Calu3 (cell line): ENCODE results near the gene CLDN6. TPM values are rescaled to one million over a fixed set of nuclear protein-coding genes. Genes with fewer than 3 reads are reported as not detected.

Experiments used
- BruUV-seq: library from RNA; stranded (reverse); fragments of 400-500 nt; replicated peaks from 2 replicates; lab custom pipeline; 2021; lab: Mats Ljungman, UMichigan
- CTCF ChIA-PET: fragments of 300-600 bp; sonication (Branson Sonifier 250); formaldehyde crosslinking; loops from one replicate; lab custom pipeline; 2022; ENCODE audit warnings: antibody characterized with exemption; lab: Charles Lee
- DNase-seq: peaks from one replicate; pipeline ENCODE4 v3.0.0; 2022
- H3K27ac Mint-ChIP-seq: one replicate; pipeline ENCODE4 v1.8.0; 2022; ENCODE audit warnings: mixed read lengths; ENCODE audit not compliant: unreplicated experiment
- H3K27me3 Mint-ChIP-seq: one replicate; pipeline ENCODE4 v1.8.0; 2022; ENCODE audit warnings: mixed read lengths; ENCODE audit not compliant: unreplicated experiment
- H3K36me3 Mint-ChIP-seq: one replicate; pipeline ENCODE4 v1.8.0; 2022; ENCODE audit warnings: mild to moderate bottlenecking, moderate library complexity, mixed read lengths; ENCODE audit not compliant: insufficient read depth, unreplicated experiment
- H3K4me1 Mint-ChIP-seq: one replicate; pipeline ENCODE4 v1.8.0; 2022; ENCODE audit warnings: mild to moderate bottlenecking, low read depth, mixed read lengths; ENCODE audit not compliant: unreplicated experiment
- H3K4me3 Mint-ChIP-seq: one replicate; pipeline ENCODE4 v1.8.0; 2022; ENCODE audit warnings: mild to moderate bottlenecking, low read depth, moderate library complexity, mixed read lengths; ENCODE audit not compliant: unreplicated experiment
- H3K9me3 Mint-ChIP-seq: one replicate; pipeline ENCODE4 v1.8.0; 2022; ENCODE audit warnings: low read depth, mixed read lengths; ENCODE audit not compliant: unreplicated experiment
- CTCF ChIP-seq: fragments of 200-600 bp; IDR thresholded peaks from one replicate; pipeline ENCODE4 v1.8.0; 2022; ENCODE audit warnings: antibody characterized with exemption; ENCODE audit not compliant: unreplicated experiment
- intact Hi-C: fragments of 100-400 bp; cut with micrococcal nuclease; formaldehyde crosslinking; loops from one replicate; pipeline ENCODE4 v1.10.0; 2022; ENCODE audit not compliant: unreplicated experiment
- total RNA-seq: library from RNA; stranded (reverse); gene quantifications from 2 replicates; pipeline ENCODE4 v1.2.3, GENCODE V29; 2022

Gene CLDN6
- total RNA-seq, 1 experiment from 2014 or later = 2.1 TPM

- BruUV-seq = no TSS peak
- TF ChIP-seq CTCF = peak; percentile 89
- Mint-ChIP-seq H3K36me3 (peaks cover 67% of the 10 kb centered on the region), H3K9me3 (no peaks in the 10 kb centered on the region), H3K4me3 (peak overlapping the region; percentile 83), H3K4me1 (peaks cover 25% of the 10 kb centered on the region), H3K27ac (peak overlapping the region; percentile 72), H3K27me3 (peaks cover 26% of the 10 kb centered on the region)
- intact Hi-C loops = no loop called here
- CTCF ChIA-PET = interaction anchor here (0.6 to 1.3 kb wide), 12 partner anchors 8 to 287 kb away, joined by 3 to 10 read pairs (median 4); partner anchors contain the start of genes KCTD5, PKMYT1 and TNFRSF12A
- peak; percentile 92 for DNase-seq
These were observed 48.1 kb downstream of the CLDN6 start for GRCh38 chr16:2969545-2970521.

- TF ChIP-seq CTCF = no peak
- Mint-ChIP-seq H3K4me3 (peak within 1 kb of the TSS; percentile 83), H3K36me3 (peaks cover 70% of the 10 kb centered on the region), H3K9me3 (no peaks in the 10 kb centered on the region), H3K27me3 (peaks cover 35% of the 10 kb centered on the region), H3K4me1 (peaks cover 31% of the 10 kb centered on the region), H3K27ac (peak within 1 kb of the TSS; percentile 72)
- BruUV-seq = no TSS peak
- DNase-seq = peak; percentile 97
- CTCF ChIA-PET = interaction anchor here (0.6 to 1.3 kb wide), 9 partner anchors 8 to 287 kb away, joined by 3 to 10 read pairs (median 3); partner anchors contain the start of genes KCTD5 and TNFRSF12A
- intact Hi-C loops = no loop called here
These were observed 49.0 kb downstream of the CLDN6 start, which contains the start of gene PAQR4 for GRCh38 chr16:2968738-2969544. Gene PAQR4 (plus strand): TSS chr16:2969348. CDS start chr16:2969675, 327 bp downstream.

- H3K9me3 Mint-ChIP-seq = no peaks in the 10 kb centered on the region
- BruUV-seq = no TSS peak
- peak overlapping the region; percentile 83 for H3K4me3 Mint-ChIP-seq
- CTCF ChIA-PET = no interaction called here
- peaks cover 41% of the 10 kb centered on the region for H3K27me3 Mint-ChIP-seq
- TF ChIP-seq CTCF = no peak
- peak overlapping the region; percentile 21 for H3K27ac Mint-ChIP-seq
- intact Hi-C loops = no loop called here
- peaks cover 74% of the 10 kb centered on the region for H3K36me3 Mint-ChIP-seq
- peaks cover 34% of the 10 kb centered on the region for H3K4me1 Mint-ChIP-seq
- no peak for DNase-seq
These were observed 49.6 kb downstream of the CLDN6 start for GRCh38 chr16:2968368-2968737.

GRCh38 chr16:2967721-2968161, 50.2 kb downstream of the CLDN6 start:
- Mint-ChIP-seq H3K4me3 (peak overlapping the region; percentile 83), H3K36me3 (peaks cover 68% of the 10 kb centered on the region), H3K4me1 (peaks cover 32% of the 10 kb centered on the region), H3K9me3 (no peaks in the 10 kb centered on the region), H3K27me3 (peaks cover 47% of the 10 kb centered on the region), H3K27ac (peak overlapping the region; percentile 21)
- intact Hi-C loops = no loop called here
- TF ChIP-seq CTCF = no peak
- no TSS peak for BruUV-seq
- CTCF ChIA-PET = interaction anchor here (0.8 kb wide), 1 partner anchor 8 kb away, joined by 4 read pairs; no protein-coding TSS in a partner anchor
- DNase-seq = no peak
